ENCODE measurements around the gene CPLX1.

- TF ChIP-seq EZH2phosphoT487 (IDR thresholded peaks at IDR 0.05; ENCODE audit: borderline replicate concordance) (no peak), CTCF (conservative IDR thresholded peaks at IDR 0.05; ENCODE audit: low read length) (no peak)
These were observed 45.6 kb upstream of the CPLX1 start for GRCh38 chr4:871484-871883.
